ENCODE data around the gene PSMB8.

PSMB8 gene

GRCh38 chr6:32867022-32867477, 23.2 kb upstream of the PSMB8 start:
- no peaks in the 10 kb centered on the region for H3K27me3 ChIP-seq (ENCODE audit: control insufficient read depth, insufficient read depth, low read length)
- H3K9ac ChIP-seq: no peak overlapping the region
- no peak overlapping the region for H3K4me3 ChIP-seq (ENCODE audit: low read depth, low read length)
- H3K36me3 ChIP-seq (ENCODE audit: control insufficient read depth, insufficient read depth, low read length): no peaks in the 10 kb centered on the region
- H3K4me2 ChIP-seq (ENCODE audit: low read length): no peak overlapping the region
- no peaks in the 10 kb centered on the region for H3K79me2 ChIP-seq
- H3K9me3 ChIP-seq (ENCODE audit: control insufficient read depth, low read length): no peaks in the 10 kb centered on the region
- H3K4me1 ChIP-seq: no peaks in the 10 kb centered on the region
- no peak for TF ChIP-seq CTCF (IDR thresholded peaks at IDR 0.05)
- H2AFZ ChIP-seq: no peak overlapping the region
- no peak overlapping the region for H3K27ac ChIP-seq

DNA sequence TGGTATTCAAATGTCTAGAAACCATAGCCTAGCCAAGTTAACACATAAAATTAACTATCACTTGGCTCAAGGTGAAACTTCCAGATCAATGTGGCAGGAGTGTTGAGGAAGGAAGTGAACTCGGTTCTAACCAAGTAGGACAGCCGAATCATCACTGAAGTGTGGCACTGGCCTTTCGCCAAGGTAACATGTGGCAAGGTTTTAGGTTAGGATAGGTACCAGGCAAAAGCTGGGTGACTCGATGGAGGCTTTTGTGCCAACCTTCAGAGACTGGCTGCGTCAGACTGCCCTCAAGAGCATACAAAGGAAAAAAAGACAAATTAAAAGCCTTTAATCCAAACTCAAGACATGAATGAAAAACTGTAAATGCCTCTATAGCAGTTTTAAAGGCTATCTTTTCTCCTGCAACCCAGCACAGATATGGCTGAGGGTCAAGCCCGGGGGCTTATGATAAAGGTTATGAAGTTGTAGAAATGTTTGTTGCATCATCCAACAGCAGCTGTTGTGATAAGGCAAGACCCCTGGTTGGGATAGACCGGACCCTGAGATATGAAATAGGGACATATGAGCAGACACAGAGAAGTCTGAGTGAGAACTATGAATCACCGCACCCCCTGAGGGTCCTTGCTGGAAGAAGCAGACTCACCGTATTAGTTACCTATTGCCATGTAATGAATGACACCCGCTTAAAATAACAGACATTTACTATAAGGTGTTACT, 22.0 kb upstream of the PSMB8 start:
- no peak overlapping the region for H3K4me3 ChIP-seq (ENCODE audit: low read depth, low read length)
- no peaks in the 10 kb centered on the region for H3K9me3 ChIP-seq (ENCODE audit: control insufficient read depth, low read length)
- H3K27me3 ChIP-seq (ENCODE audit: control insufficient read depth, insufficient read depth, low read length): no peaks in the 10 kb centered on the region
- no peak for TF ChIP-seq CTCF (IDR thresholded peaks at IDR 0.05)
- H2AFZ ChIP-seq: no peak overlapping the region
- no peaks in the 10 kb centered on the region for H3K79me2 ChIP-seq
- H3K36me3 ChIP-seq (ENCODE audit: control insufficient read depth, insufficient read depth, low read length): no peaks in the 10 kb centered on the region
- H3K4me1 ChIP-seq: no peaks in the 10 kb centered on the region
- no peak overlapping the region for H3K9ac ChIP-seq
- no peak overlapping the region for H3K4me2 ChIP-seq (ENCODE audit: low read length)
- no peak overlapping the region for H3K27ac ChIP-seq

GRCh38 chr6:32862725-32863124, 18.9 kb upstream of the PSMB8 start:
- H3K9ac ChIP-seq: no peak overlapping the region
- H3K36me3 ChIP-seq (ENCODE audit: control insufficient read depth, insufficient read depth, low read length): no peaks in the 10 kb centered on the region
- no peak overlapping the region for H2AFZ ChIP-seq
- H3K4me2 ChIP-seq (ENCODE audit: low read length): no peak overlapping the region
- no peaks in the 10 kb centered on the region for H3K4me1 ChIP-seq
- H3K79me2 ChIP-seq: no peaks in the 10 kb centered on the region
- no peak overlapping the region for H3K4me3 ChIP-seq (ENCODE audit: low read depth, low read length)
- no peak for TF ChIP-seq CTCF (IDR thresholded peaks at IDR 0.05)
- no peaks in the 10 kb centered on the region for H3K9me3 ChIP-seq (ENCODE audit: control insufficient read depth, low read length)
- H3K27ac ChIP-seq: no peak overlapping the region
- no peaks in the 10 kb centered on the region for H3K27me3 ChIP-seq (ENCODE audit: control insufficient read depth, insufficient read depth, low read length)

DNA sequence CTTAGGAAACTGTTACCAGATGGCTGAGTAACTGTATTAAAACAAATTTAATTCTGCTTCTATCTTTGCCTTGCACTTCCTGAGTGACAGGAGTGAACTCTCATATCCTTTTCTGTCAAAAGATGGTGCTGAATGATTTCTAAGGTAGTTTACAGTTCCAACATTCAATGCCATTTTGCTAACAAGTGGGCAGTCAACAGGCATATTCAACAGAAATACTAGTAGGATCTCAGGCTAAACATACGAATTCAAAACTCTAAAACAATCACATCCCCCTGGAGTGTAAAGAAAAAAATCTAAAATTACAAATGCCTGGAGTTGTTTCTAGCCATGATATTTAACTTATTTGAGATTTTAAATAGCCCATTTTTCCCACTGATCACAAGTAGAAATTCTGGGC, 16.8 kb upstream of the PSMB8 start:
- Histone ChIP-seq H3K36me3 (ENCODE audit: control insufficient read depth, insufficient read depth, low read length) (no peaks in the 10 kb centered on the region), H3K4me2 (ENCODE audit: low read length) (no peak overlapping the region), H3K79me2 (no peaks in the 10 kb centered on the region), H3K9ac (no peak overlapping the region), H2AFZ (no peak overlapping the region), H3K27me3 (ENCODE audit: control insufficient read depth, insufficient read depth, low read length) (no peaks in the 10 kb centered on the region), H3K4me1 (no peaks in the 10 kb centered on the region), H3K27ac (no peak overlapping the region), H3K4me3 (ENCODE audit: low read depth, low read length) (no peak overlapping the region), H3K9me3 (ENCODE audit: control insufficient read depth, low read length) (no peaks in the 10 kb centered on the region)
- no peak for TF ChIP-seq CTCF (IDR thresholded peaks at IDR 0.05)

GRCh38 chr6:32858194-32858593, 14.3 kb upstream of the PSMB8 start:
- Histone ChIP-seq H3K4me2 (ENCODE audit: low read length) (no peak overlapping the region), H3K4me1 (peaks cover 5% of the 10 kb centered on the region), H3K79me2 (no peaks in the 10 kb centered on the region), H3K9me3 (ENCODE audit: control insufficient read depth, low read length) (no peaks in the 10 kb centered on the region), H2AFZ (no peak overlapping the region), H3K27me3 (ENCODE audit: control insufficient read depth, insufficient read depth, low read length) (no peaks in the 10 kb centered on the region), H3K4me3 (ENCODE audit: low read depth, low read length) (no peak overlapping the region), H3K27ac (no peak overlapping the region), H3K36me3 (ENCODE audit: control insufficient read depth, insufficient read depth, low read length) (no peaks in the 10 kb centered on the region), H3K9ac (no peak overlapping the region)
- TF ChIP-seq CTCF (IDR thresholded peaks at IDR 0.05): no peak
